ENCODE results near the gene PTPRD.

DNA sequence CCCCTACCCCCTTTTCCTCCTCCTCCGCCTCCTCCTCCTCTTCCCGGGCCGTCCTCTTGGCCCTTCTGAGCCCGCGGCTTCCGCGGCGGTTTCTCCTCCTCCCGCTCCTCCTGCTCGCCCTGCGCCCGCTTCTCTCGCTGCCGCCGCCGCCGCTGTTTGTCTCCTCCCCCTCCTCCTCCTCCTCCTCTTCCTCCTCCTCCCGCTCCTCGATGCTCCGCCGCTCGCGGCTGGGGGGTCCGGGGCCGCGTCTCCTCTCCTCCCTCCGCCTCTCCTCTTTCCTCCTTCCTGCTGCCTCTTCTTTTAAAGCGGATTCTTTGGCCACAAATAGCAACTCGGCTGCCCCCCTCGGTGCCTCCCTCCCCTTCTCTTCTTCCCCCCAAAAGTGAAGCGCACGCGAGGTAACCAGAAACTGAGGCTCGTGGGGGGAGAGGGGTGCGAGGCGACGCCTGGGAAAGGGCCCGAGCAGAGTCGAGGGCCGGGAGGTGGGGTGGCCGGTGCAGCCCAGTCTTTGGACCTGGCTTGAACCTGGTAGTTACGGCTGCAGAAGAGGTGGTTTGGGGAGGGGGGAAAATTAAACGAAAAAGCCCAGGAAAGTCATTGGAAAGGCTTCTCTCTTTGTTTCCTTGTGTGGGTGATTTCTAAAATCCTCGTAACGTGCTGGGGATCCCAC, 1754.7 kb downstream of the PTPRD start:
- TF ChIP-seq, protein P1, sequence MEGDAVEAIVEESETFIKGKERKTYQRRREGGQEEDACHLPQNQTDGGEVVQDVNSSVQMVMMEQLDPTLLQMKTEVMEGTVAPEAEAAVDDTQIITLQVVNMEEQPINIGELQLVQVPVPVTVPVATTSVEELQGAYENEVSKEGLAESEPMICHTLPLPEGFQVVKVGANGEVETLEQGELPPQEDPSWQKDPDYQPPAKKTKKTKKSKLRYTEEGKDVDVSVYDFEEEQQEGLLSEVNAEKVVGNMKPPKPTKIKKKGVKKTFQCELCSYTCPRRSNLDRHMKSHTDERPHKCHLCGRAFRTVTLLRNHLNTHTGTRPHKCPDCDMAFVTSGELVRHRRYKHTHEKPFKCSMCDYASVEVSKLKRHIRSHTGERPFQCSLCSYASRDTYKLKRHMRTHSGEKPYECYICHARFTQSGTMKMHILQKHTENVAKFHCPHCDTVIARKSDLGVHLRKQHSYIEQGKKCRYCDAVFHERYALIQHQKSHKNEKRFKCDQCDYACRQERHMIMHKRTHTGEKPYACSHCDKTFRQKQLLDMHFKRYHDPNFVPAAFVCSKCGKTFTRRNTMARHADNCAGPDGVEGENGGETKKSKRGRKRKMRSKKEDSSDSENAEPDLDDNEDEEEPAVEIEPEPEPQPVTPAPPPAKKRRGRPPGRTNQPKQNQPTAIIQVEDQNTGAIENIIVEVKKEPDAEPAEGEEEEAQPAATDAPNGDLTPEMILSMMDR (IDR thresholded peaks at IDR 0.05), result no peak
- no peak for TF ChIP-seq POLR2A (IDR thresholded peaks at IDR 0.05)
